Naive thymus-derived CD4-positive, alpha-beta T cell (primary cell): Measurements from ENCODE around the gene C4BPA. TPM values are rescaled to one million over a fixed set of nuclear protein-coding genes. Genes with fewer than 3 reads are reported as not detected.

Source experiments
- ATAC-seq: fragments of 150-1000 bp; cut with Tn5 transposase; 2 replicates; pipeline ENCODE4 v1.10.0; 2021; ENCODE audit warnings: mild to moderate bottlenecking, moderate library complexity
- CTCF ChIA-PET: fragments of 350-600 bp; sonication (Branson Sonifier 250); formaldehyde crosslinking; loops from one replicate; lab custom pipeline; 2021; ENCODE audit warnings: antibody characterized with exemption; lab: Charles Lee
- POLR2A ChIA-PET: fragments of 350-600 bp; sonication (Branson Sonifier 250); formaldehyde crosslinking; loops from one replicate; lab custom pipeline; 2021; ENCODE audit warnings: antibody characterized with exemption, inconsistent platforms; lab: Charles Lee
- DNase-seq, 9 donors: peaks; one replicate each; pipeline versions ENCODE4 v3.0.0 to v3.0.0-alpha.2; 2020 to 2022; ENCODE audit warnings: mixed read lengths in 1 of 9
- H3K27ac ChIP-seq: one replicate; pipeline ENCODE4 v1.7.0; 2013; ENCODE audit warnings: mild to moderate bottlenecking, low read depth, low read length, moderate library complexity
- H3K27me3 ChIP-seq, 2 donors: one replicate each; pipeline ENCODE4 v1.7.0; 2013; ENCODE audit warnings: low read length in 2 of 2, mild to moderate bottlenecking in 2 of 2, moderate library complexity in 2 of 2; ENCODE audit not compliant: control insufficient read depth in 2 of 2, insufficient read depth in 2 of 2
- H3K36me3 ChIP-seq, 3 experiments: 1 replicate in 2 of 3; 2 replicates in 1 of 3; pipeline ENCODE4 v1.7.0; 2013; ENCODE audit warnings: low read length in 3 of 3, mild to moderate bottlenecking in 3 of 3, moderate library complexity in 1 of 3; ENCODE audit not compliant: insufficient read depth in 3 of 3, control insufficient read depth in 2 of 3
- H3K4me1 ChIP-seq, 2 donors: one replicate each; pipeline ENCODE4 v1.7.0; 2013; ENCODE audit warnings: low read length in 2 of 2, mild to moderate bottlenecking in 2 of 2, moderate library complexity in 1 of 2; ENCODE audit not compliant: control insufficient read depth in 2 of 2, insufficient read depth in 2 of 2
- H3K4me3 ChIP-seq: 2 replicates; pipeline ENCODE4 v1.7.0; 2013; ENCODE audit warnings: mild to moderate bottlenecking, low read length
- H3K9me3 ChIP-seq, 3 experiments: 1 replicate in 2 of 3; 2 replicates in 1 of 3; pipeline ENCODE4 v1.7.0; 2013; ENCODE audit warnings: low read length in 3 of 3; ENCODE audit not compliant: control insufficient read depth in 2 of 3
- H3K27ac Mint-ChIP-seq, 9 donors: one replicate each; pipeline ENCODE4 v1.8.0; 2020 to 2022; ENCODE audit warnings: mixed read lengths in 9 of 9, mild to moderate bottlenecking in 8 of 9, moderate library complexity in 5 of 9, inconsistent platforms in 2 of 9
- H3K27me3 Mint-ChIP-seq, 5 donors: one replicate each; pipeline ENCODE4 v1.8.0; 2021 to 2022; ENCODE audit warnings: mixed read lengths in 5 of 5, mild to moderate bottlenecking in 1 of 5
- H3K36me3 Mint-ChIP-seq, 5 donors: one replicate each; pipeline ENCODE4 v1.8.0; 2020 to 2022; ENCODE audit warnings: mixed read lengths in 5 of 5, mild to moderate bottlenecking in 3 of 5, inconsistent platforms in 1 of 5
- H3K4me1 Mint-ChIP-seq, 7 donors: one replicate each; pipeline ENCODE4 v1.8.0; 2020 to 2022; ENCODE audit warnings: mixed read lengths in 7 of 7, mild to moderate bottlenecking in 3 of 7, inconsistent platforms in 1 of 7
- H3K4me3 Mint-ChIP-seq, 10 donors: one replicate each; pipeline ENCODE4 v1.8.0; 2020 to 2022; ENCODE audit warnings: mild to moderate bottlenecking in 10 of 10, mixed read lengths in 10 of 10, moderate library complexity in 6 of 10, inconsistent platforms in 2 of 10
- H3K9me3 Mint-ChIP-seq, 11 donors: one replicate each; pipeline ENCODE4 v1.8.0; 2020 to 2022; ENCODE audit warnings: mixed read lengths in 11 of 11, mild to moderate bottlenecking in 4 of 11, inconsistent platforms in 1 of 11, moderate library complexity in 1 of 11
- intact Hi-C, 2 donors: fragments of 100-400 bp; cut with micrococcal nuclease; formaldehyde crosslinking; loops; one replicate each; pipeline ENCODE4 v1.15.1; 2023
- polyA plus RNA-seq, 2 donors: library from polyadenylated mRNA; unstranded; fragments of 300-500 nt; fragmentation: Illumina TruSeq; gene quantifications; one replicate each; pipeline ENCODE4 v1.2.3, GENCODE V29; 2021
- total RNA-seq, 6 experiments: library from RNA in 5 of 6; stranded (reverse) in 5 of 6; gene quantifications; 1 replicate in 5 of 6; 2 replicates in 1 of 6; pipeline ENCODE4 v1.2.3 and lab custom pipeline; 2021 to 2026

C4BPA gene
- total and polyA plus RNA-seq, 7 experiments from 2014 or later: not detected

DNA sequence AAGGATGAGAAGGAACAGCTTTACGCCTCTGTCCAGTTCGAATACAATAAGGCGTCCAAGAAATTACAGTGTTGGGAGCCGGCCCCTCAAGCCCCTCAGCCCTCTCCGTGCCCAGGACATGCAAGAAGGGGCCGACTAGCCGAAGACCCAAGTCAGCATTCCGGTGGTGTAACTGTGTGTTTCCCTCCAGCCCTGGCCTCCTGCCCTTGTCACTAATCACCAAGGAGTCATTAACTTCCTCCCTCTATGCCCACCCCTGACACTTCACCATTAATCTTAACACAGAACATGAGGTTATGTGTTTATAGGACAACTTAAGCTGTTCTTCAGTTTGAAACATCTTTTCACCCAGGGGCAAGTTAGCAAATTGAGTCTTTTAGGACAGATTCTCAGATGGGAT lies 31.8 kb upstream of the C4BPA start:
- H3K9me3 Mint-ChIP-seq: no peaks in the 10 kb centered on the region
- H3K27me3 Mint-ChIP-seq: peaks cover 0 to 30% (median 0%) of the 10 kb centered on the region in 5 donors
- no peak for DNase-seq
- H3K9me3 ChIP-seq: no peaks in the 10 kb centered on the region
- H3K36me3 Mint-ChIP-seq: peaks cover 0 to 22% (median 11%) of the 10 kb centered on the region in 5 donors
- H3K27ac ChIP-seq: no peak overlapping the region
- intact Hi-C loops: no loop called here
- H3K27me3 ChIP-seq: no peaks in the 10 kb centered on the region
- no peaks in the 10 kb centered on the region for H3K36me3 ChIP-seq
- ChIA-PET POLR2A (interaction anchor here (1.5 to 2.0 kb wide), 2 partner anchors 19 to 25 kb away, joined by 3 to 10 read pairs; partner anchors contain the start of gene PFKFB2), CTCF (interaction anchor here (2.0 kb wide), 1 partner anchor 22 kb away, joined by 8 read pairs; the partner anchor contains the start of gene YOD1)
- peak overlapping the region in 3 of 10 donors; percentile 66 to 87 (median 71) for H3K4me3 Mint-ChIP-seq
- peaks cover 26 to 47% (median 42%) of the 10 kb centered on the region in 7 donors for H3K4me1 Mint-ChIP-seq
- ATAC-seq: no peak
- peaks cover 6 to 29% of the 10 kb centered on the region in 2 donors for H3K4me1 ChIP-seq
- peak overlapping the region in 5 of 9 donors; percentile 44 to 95 (median 70) for H3K27ac Mint-ChIP-seq
- H3K4me3 ChIP-seq: no peak overlapping the region

DNA sequence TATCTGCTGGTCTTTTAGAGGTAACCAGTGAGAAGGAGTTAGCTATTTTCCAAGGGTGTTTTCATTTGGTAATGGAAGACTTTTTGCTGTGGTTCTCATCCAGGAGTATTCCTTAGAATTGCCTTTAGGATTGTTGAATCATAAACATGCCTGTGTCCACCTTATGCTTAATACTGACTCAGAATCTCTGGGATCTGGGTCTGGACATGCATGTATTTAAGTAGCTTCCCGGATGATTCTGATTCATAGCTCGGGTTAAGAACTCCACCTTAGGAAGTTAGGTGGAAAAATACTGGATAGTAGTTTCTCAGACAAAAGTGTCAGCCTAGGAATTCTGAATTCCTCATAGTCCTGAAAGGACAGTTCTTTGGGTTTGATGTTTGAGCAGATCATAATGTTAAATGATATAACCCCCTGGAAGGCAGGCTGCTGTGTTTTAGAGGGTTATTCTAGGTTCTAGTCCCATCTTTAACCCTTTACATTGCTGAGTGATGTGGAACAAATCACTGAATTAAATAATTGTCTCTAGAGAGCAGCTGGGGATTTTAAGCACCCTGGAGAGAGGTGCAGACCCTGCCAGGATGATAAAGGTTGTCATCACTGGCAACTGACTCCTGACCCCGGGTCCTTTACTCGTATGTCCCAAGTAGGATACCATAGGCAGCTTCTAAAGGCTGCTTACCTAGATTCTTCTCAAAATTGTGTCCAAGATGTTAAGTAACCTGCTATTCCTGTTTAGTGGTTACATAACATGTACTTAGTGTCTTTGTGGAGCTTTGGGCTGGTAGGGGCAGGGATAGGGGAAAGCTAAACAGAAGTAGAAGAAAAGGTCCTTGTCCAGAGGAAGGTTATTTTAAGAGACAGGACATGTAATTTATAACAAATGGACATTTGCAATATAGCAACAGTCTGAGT lies 29.9 kb upstream of the C4BPA start:
- Histone ChIP-seq H3K27ac (no peak overlapping the region), H3K36me3 (no peaks in the 10 kb centered on the region), H3K9me3 (no peaks in the 10 kb centered on the region), H3K4me3 (no peak overlapping the region), H3K4me1 (peaks cover 6 to 28% of the 10 kb centered on the region in 2 donors), H3K27me3 (no peaks in the 10 kb centered on the region)
- ChIA-PET POLR2A (interaction anchor here (1.0 to 1.7 kb wide), 2 partner anchors 10 to 25 kb away, joined by 3 to 6 read pairs; no protein-coding TSS in a partner anchor), CTCF (interaction anchor here (0.8 to 2.8 kb wide), 5 partner anchors 15 to 426 kb away, joined by 3 to 9 read pairs (median 4); partner anchors contain the start of genes C4BPB, PFKFB2 and YOD1)
- intact Hi-C loops: no loop called here
- peaks cover under 1 to 11% (median 4%) of the 10 kb centered on the region in 5 donors for H3K36me3 Mint-ChIP-seq
- no peaks in the 10 kb centered on the region for H3K9me3 Mint-ChIP-seq
- H3K27me3 Mint-ChIP-seq: peaks cover 0 to 34% (median 0%) of the 10 kb centered on the region in 5 donors
- no peak overlapping the region for H3K4me3 Mint-ChIP-seq
- DNase-seq (no peak), ATAC-seq (no peak)
- peaks cover 23 to 48% (median 39%) of the 10 kb centered on the region in 7 donors for H3K4me1 Mint-ChIP-seq
- H3K27ac Mint-ChIP-seq: peak overlapping the region in 2 of 9 donors; percentile 15 to 72

DNA sequence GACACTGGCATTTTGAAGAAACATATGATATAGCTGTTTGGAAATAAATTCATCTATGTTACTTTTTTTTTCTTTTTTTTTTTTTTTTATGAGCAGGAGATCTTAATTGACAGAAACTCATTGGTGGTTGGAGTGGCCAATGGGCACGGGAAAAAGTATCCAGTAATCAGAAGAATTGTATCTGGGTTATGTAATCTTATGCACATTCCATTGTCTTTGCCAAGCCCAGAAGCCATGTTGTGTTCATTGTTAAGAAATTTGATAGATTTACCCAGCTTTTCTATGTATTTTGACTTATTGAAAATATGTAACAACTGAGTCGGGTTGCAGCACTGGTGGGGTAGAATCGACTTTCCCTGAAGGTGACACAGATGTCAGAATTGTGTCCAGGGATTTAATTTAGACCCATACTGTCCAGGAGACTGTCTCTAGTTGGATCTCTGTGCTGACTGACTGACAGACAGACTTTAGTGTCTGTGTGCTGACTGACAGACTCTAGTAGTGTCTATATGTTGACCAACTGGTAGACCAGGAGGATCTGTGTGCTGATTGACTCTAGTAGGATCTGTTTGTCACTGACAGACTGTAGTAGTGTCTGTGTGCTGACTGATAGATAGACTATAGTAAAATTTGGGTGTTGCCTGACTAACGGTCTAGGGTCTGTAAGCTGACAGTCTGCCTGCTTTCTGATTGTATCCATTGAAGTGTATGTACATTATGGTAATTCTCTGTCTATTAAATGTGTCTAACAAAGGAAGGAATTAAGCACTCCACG lies 27.7 kb upstream of the C4BPA start:
- H3K4me1 ChIP-seq: peaks cover 6 to 8% of the 10 kb centered on the region in 2 donors
- H3K27me3 ChIP-seq: no peaks in the 10 kb centered on the region
- peaks cover 7 to 27% (median 17%) of the 10 kb centered on the region in 7 donors for H3K4me1 Mint-ChIP-seq
- no peaks in the 10 kb centered on the region for H3K36me3 ChIP-seq
- no peaks in the 10 kb centered on the region for H3K9me3 ChIP-seq
- H3K27ac ChIP-seq: no peak overlapping the region
- H3K4me3 ChIP-seq: no peak overlapping the region
- ChIA-PET POLR2A (interaction anchor here (1.1 to 1.7 kb wide), 2 partner anchors 8 to 26 kb away, joined by 5 to 6 read pairs; no protein-coding TSS in a partner anchor), CTCF (interaction anchor here (0.7 to 1.1 kb wide), 3 partner anchors 27 to 632 kb away, joined by 3 to 5 read pairs (median 3); no protein-coding TSS in a partner anchor)
- peaks cover 0 to 43% (median 0%) of the 10 kb centered on the region in 5 donors for H3K27me3 Mint-ChIP-seq
- intact Hi-C loops: loop anchor here (2.0 to 5.0 kb wide), 7 partner anchors 34 to 422 kb away; partner anchors contain the start of gene FCMR (in 1 of the 2)
- no peak for ATAC-seq
- H3K27ac Mint-ChIP-seq: peak overlapping the region in 1 of 9 donors; percentile 51
- DNase-seq: no peak
- no peak overlapping the region for H3K4me3 Mint-ChIP-seq
- peaks cover 0 to 4% (median 4%) of the 10 kb centered on the region in 5 donors for H3K36me3 Mint-ChIP-seq
- H3K9me3 Mint-ChIP-seq: no peaks in the 10 kb centered on the region

DNA sequence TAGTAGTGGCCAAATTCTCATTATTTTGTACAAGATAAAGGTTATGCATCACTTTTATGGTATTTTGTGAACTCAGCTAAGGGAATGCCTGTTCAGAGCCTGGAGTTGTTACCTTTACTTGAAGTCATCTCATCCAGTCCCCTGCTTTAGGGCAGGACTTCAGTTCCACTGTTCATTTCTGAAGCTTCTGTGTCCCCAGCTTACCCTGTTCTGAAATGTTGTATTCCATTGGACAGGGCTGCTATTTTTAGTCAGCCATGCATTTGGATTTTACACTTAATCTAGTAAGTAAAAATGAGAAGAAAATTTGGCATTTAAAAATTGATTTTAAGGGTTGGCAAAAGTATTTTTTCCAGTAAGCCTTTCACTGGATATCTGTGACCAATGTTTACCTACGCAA lies 27.0 kb upstream of the C4BPA start:
- no peaks in the 10 kb centered on the region for H3K9me3 ChIP-seq

DNA sequence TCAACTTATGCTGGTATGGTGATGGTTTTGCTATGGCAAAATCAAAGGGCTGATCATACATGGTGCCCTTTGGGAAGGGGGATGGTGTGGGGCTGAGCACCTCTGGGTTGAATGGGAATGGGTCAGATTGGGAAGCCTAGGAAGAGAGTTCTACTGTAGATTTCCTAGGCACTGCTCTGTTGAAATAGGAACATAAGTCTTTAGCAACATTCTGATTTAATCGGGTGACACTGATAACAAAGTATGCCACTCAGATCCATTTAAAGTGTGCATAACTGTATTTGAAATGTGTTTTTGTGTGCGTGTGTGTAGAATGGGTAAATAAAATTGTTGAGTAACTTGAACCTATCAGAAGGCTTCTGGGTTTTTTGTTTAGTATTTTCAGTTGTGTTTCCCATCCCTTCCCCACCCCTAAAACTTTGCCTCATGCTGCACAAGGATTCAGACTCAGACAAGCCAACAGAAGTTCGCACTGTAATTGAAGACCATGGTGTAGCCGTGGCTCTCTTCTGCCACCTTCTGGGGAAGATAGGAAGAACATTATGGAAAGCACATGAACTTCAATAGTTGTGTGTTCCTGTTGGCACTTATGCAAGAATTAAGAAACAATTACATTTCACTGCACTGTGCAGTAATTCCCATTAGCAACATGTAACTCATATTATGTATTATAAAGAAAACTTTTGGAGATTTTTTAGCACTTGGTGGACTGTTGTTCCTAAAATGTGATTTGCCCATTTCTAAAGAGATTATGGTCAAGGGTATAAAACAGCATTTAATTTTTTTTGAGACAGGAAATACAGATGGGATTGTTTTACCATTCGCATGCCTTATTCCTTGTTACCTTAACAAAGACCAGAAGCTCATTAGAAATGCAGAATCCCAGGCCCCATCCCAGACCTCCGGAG lies 26.3 kb upstream of the C4BPA start:
- no peaks in the 10 kb centered on the region for H3K27me3 ChIP-seq
- Mint-ChIP-seq H3K36me3 (peaks cover 0 to 4% (median 2%) of the 10 kb centered on the region in 5 donors), H3K27ac (peak overlapping the region in 3 of 9 donors; percentile 5 to 63 (median 28)), H3K9me3 (no peaks in the 10 kb centered on the region), H3K27me3 (peaks cover 0 to 52% (median 0%) of the 10 kb centered on the region in 5 donors), H3K4me1 (peaks cover 0 to 14% (median 5%) of the 10 kb centered on the region in 7 donors), H3K4me3 (no peak overlapping the region)
- DNase-seq (peak; percentile 21 to 85 (median 78)), ATAC-seq (peak; percentile 98)
- H3K27ac ChIP-seq: no peak overlapping the region
- no peaks in the 10 kb centered on the region for H3K4me1 ChIP-seq
- no peak overlapping the region for H3K4me3 ChIP-seq
- POLR2A ChIA-PET: no interaction called here
- CTCF ChIA-PET: interaction anchor here (0.6 to 3.3 kb wide), 7 partner anchors 17 to 424 kb away, joined by 3 to 16 read pairs (median 4); partner anchors contain the start of gene PFKFB2
- H3K9me3 ChIP-seq: no peaks in the 10 kb centered on the region
- H3K36me3 ChIP-seq: no peaks in the 10 kb centered on the region
- intact Hi-C loops: loop anchor here (1.0 to 5.0 kb wide), 11 partner anchors 27 to 443 kb away; partner anchors contain the start of gene FCMR (in 1 of the 2)

More for the DNA sequence above, 27.0 kb upstream of the C4BPA start:
- ChIA-PET POLR2A (interaction anchor here (1.1 kb wide), 1 partner anchor 27 kb away, joined by 5 read pairs; no protein-coding TSS in a partner anchor), CTCF (no interaction called here)
- intact Hi-C loops: loop anchor here (1.0 to 5.0 kb wide), 10 partner anchors 27 to 443 kb away; partner anchors contain the start of gene FCMR (in 1 of the 2)
- Histone ChIP-seq H3K4me1 (peaks cover 0 to 1% of the 10 kb centered on the region in 2 donors), H3K27ac (no peak overlapping the region), H3K4me3 (no peak overlapping the region), H3K36me3 (no peaks in the 10 kb centered on the region), H3K27me3 (no peaks in the 10 kb centered on the region)
- ATAC-seq (no peak), DNase-seq (no peak)
- Mint-ChIP-seq H3K9me3 (no peaks in the 10 kb centered on the region), H3K27me3 (peaks cover 0 to 48% (median 0%) of the 10 kb centered on the region in 5 donors), H3K36me3 (peaks cover 0 to 4% (median 4%) of the 10 kb centered on the region in 5 donors), H3K27ac (peak overlapping the region in 1 of 9 donors; percentile 5), H3K4me1 (peaks cover under 1 to 21% (median 11%) of the 10 kb centered on the region in 7 donors), H3K4me3 (no peak overlapping the region)
